GM23338 (cell line): ENCODE data around the gene AACS. TPM values are rescaled to one million over a fixed set of nuclear protein-coding genes. Genes with fewer than 3 reads are reported as not detected.

Experiments
- ATAC-seq: fragments of 200-7000 bp; cut with Tn5 transposase; 3 replicates; pipeline ENCODE4 v1.9.1; 2020
- DNase-seq: peaks from one replicate; pipeline ENCODE4 v3.0.0-alpha.2; 2015; ENCODE audit warnings: low spot score
- H2AFZ ChIP-seq: fragments of 200-600 bp; sonication (generic); 2 replicates; pipeline ENCODE4 v1.8.0; 2016; ENCODE audit warnings: antibody characterized with exemption, mild to moderate bottlenecking, moderate library complexity
- H3F3A ChIP-seq: fragments of 200-600 bp; sonication (generic); replicated peaks from 2 replicates; pipeline ENCODE4 v1.8.0; 2017; ENCODE audit warnings: antibody characterized with exemption, mixed run types, low read depth
- H3K27ac ChIP-seq: fragments of 200-600 bp; sonication (generic); 2 replicates; pipeline ENCODE4 v1.6.1; 2016; ENCODE audit warnings: low read depth
- H3K27me3 ChIP-seq: fragments of 200-600 bp; sonication (generic); 2 replicates; pipeline ENCODE4 v1.8.0; 2016; ENCODE audit warnings: mild to moderate bottlenecking, mixed run types, moderate library complexity; ENCODE audit not compliant: insufficient read depth
- H3K36me3 ChIP-seq: fragments of 200-600 bp; sonication (generic); 2 replicates; pipeline ENCODE4 v1.8.0; 2016; ENCODE audit warnings: mild to moderate bottlenecking; ENCODE audit not compliant: insufficient read depth
- H3K4me1 ChIP-seq: fragments of 200-600 bp; sonication (generic); 2 replicates; pipeline ENCODE4 v1.8.0; 2016; ENCODE audit warnings: mild to moderate bottlenecking, moderate library complexity; ENCODE audit not compliant: insufficient read depth
- H3K4me2 ChIP-seq: fragments of 200-600 bp; sonication (generic); 2 replicates; pipeline ENCODE4 v1.7.1; 2017; ENCODE audit warnings: mixed run types
- H3K4me3 ChIP-seq: fragments of 200-600 bp; sonication (generic); 2 replicates; pipeline ENCODE4 v1.6.1; 2016; ENCODE audit warnings: mixed run types
- H3K79me2 ChIP-seq: fragments of 200-600 bp; sonication (generic); replicated peaks from 2 replicates; pipeline ENCODE4 v1.8.0; 2017; ENCODE audit warnings: mild to moderate bottlenecking; ENCODE audit not compliant: insufficient read depth
- H3K9me2 ChIP-seq: fragments of 200-600 bp; sonication (generic); 2 replicates; pipeline ENCODE4 v1.8.0; 2017; ENCODE audit not compliant: insufficient read depth
- H4K20me1 ChIP-seq: fragments of 200-600 bp; sonication (generic); replicated peaks from 2 replicates; pipeline ENCODE4 v1.8.0; 2017; ENCODE audit warnings: mild to moderate bottlenecking; ENCODE audit not compliant: insufficient read depth
- H3K27ac Mint-ChIP-seq: 2 replicates; pipeline ENCODE4 v1.8.0; 2020; ENCODE audit warnings: inconsistent platforms, mild to moderate bottlenecking, moderate library complexity, mixed read lengths
- H3K27me3 Mint-ChIP-seq: 3 replicates; pipeline ENCODE4 v1.8.0; 2022; ENCODE audit warnings: low read depth, mild to moderate bottlenecking, moderate library complexity, mixed read lengths, inconsistent platforms; ENCODE audit not compliant: insufficient read depth, poor library complexity
- H3K36me3 Mint-ChIP-seq: 3 replicates; pipeline ENCODE4 v1.8.0; 2021; ENCODE audit warnings: low read depth, mild to moderate bottlenecking, inconsistent platforms, moderate library complexity, mixed read lengths
- H3K4me1 Mint-ChIP-seq: 3 replicates; pipeline ENCODE4 v1.8.0; 2020; ENCODE audit warnings: mild to moderate bottlenecking, inconsistent platforms, mixed read lengths
- H3K4me3 Mint-ChIP-seq: 3 replicates; pipeline ENCODE4 v1.8.0; 2021; ENCODE audit warnings: moderate library complexity, mild to moderate bottlenecking, inconsistent platforms, mixed read lengths
- H3K9me3 Mint-ChIP-seq: 3 replicates; pipeline ENCODE4 v1.8.0; 2020; ENCODE audit warnings: moderate library complexity, mild to moderate bottlenecking, inconsistent platforms, mixed read lengths
- CREB1 ChIP-seq: fragments of 250-450 bp; sonication (Bioruptor Pico); IDR thresholded peaks from 2 replicates; pipeline ENCODE4 v1.5.0; 2020; ENCODE audit warnings: low read depth, mild to moderate bottlenecking, moderate library complexity
- CTCF ChIP-seq, 2 experiments: fragments of 200-600 bp in 1 of 2; sonication (generic) in 1 of 2; conservative IDR thresholded peaks; 2 replicates each; pipeline versions ENCODE4 v1.5.1 to v1.6.1; 2016 to 2017; ENCODE audit warnings: antibody characterized with exemption in 2 of 2, low read depth in 2 of 2, mild to moderate bottlenecking in 2 of 2, moderate library complexity in 1 of 2
- ETS1 ChIP-seq: IDR thresholded peaks from 2 replicates; pipeline ENCODE4 v1.6.1; 2016; ENCODE audit warnings: antibody characterized with exemption
- EZH2 ChIP-seq: fragments of 200-600 bp; sonication (generic); IDR thresholded peaks from one replicate; pipeline ENCODE4 v1.8.0; 2017; ENCODE audit warnings: antibody characterized with exemption, mild to moderate bottlenecking, low read depth; ENCODE audit not compliant: unreplicated experiment
- EZH2phosphoT487 ChIP-seq: fragments of 200-600 bp; sonication (generic); IDR thresholded peaks from one replicate; pipeline ENCODE4 v1.8.1; 2018; ENCODE audit warnings: antibody characterized with exemption; ENCODE audit not compliant: unreplicated experiment
- JUNB ChIP-seq: IDR thresholded peaks from one replicate; pipeline ENCODE4 v1.6.1; 2016; ENCODE audit warnings: antibody characterized with exemption; ENCODE audit not compliant: unreplicated experiment
- NANOG ChIP-seq: IDR thresholded peaks from 2 replicates; pipeline ENCODE4 v1.6.1; 2016; ENCODE audit warnings: antibody characterized with exemption, borderline replicate concordance
- POLR2AphosphoS5 ChIP-seq: IDR thresholded peaks from 2 replicates; pipeline ENCODE4 v1.6.1; 2016; ENCODE audit warnings: antibody characterized with exemption, low read depth
- REST ChIP-seq: IDR thresholded peaks from one replicate; pipeline ENCODE4 v1.6.1; 2018; ENCODE audit warnings: antibody characterized with exemption; ENCODE audit not compliant: unreplicated experiment
- STAT1 ChIP-seq: IDR thresholded peaks from one replicate; pipeline ENCODE4 v1.6.1; 2016; ENCODE audit warnings: antibody characterized with exemption; ENCODE audit not compliant: unreplicated experiment
- ZNF114 ChIP-seq: fragments of 250-450 bp; sonication (Bioruptor Pico); IDR thresholded peaks from 2 replicates; pipeline ENCODE4 v1.5.0; 2020; ENCODE audit warnings: mild to moderate bottlenecking, moderate library complexity
- ZNF331 ChIP-seq: fragments of 250-450 bp; sonication (Bioruptor Pico); IDR thresholded peaks from 2 replicates; pipeline ENCODE4 v1.5.0; 2020; ENCODE audit warnings: low read depth, mild to moderate bottlenecking, moderate library complexity
- ZNF462 ChIP-seq: fragments of 250-450 bp; sonication (Bioruptor Pico); IDR thresholded peaks from 2 replicates; pipeline ENCODE4 v1.5.0; 2020; ENCODE audit warnings: mild to moderate bottlenecking, moderate library complexity
- polyA plus RNA-seq: library from polyadenylated mRNA; unstranded; fragments of >200 nt; fragmentation: Nextera tagmentation; extraction: Ambion mirVana; gene quantifications from 2 replicates; pipeline ENCODE4 v1.2.1, GENCODE V29; 2016
- total RNA-seq: library from RNA; depleted of rRNA; stranded (reverse); fragments of >200 nt; shearing (Covaris generic); gene quantifications from 2 replicates; pipeline ENCODE4 v1.2.3, GENCODE V29; 2014

The AACS gene
- total and polyA plus RNA-seq, 2 experiments from 2014 or later: 31.1 to 64.4 TPM

- H3K4me2 ChIP-seq: no peak overlapping the region
- H3K79me2 ChIP-seq: no peaks in the 10 kb centered on the region
- H3K27ac ChIP-seq: peak overlapping the region; percentile 69; the same call in 1 of the 2 replicates
- peaks cover 2% of the 10 kb centered on the region for H3K27me3 Mint-ChIP-seq
- H4K20me1 ChIP-seq: peaks cover 8% of the 10 kb centered on the region
- peaks cover 15% of the 10 kb centered on the region for H3K4me1 Mint-ChIP-seq
- no peaks in the 10 kb centered on the region for H3K9me2 ChIP-seq
- no peaks in the 10 kb centered on the region for H3K4me1 ChIP-seq
- no peak overlapping the region for H3K4me3 Mint-ChIP-seq
- ATAC-seq: no peak
- no peak overlapping the region for H3K27ac Mint-ChIP-seq
- no peaks in the 10 kb centered on the region for H3F3A ChIP-seq
- H2AFZ ChIP-seq: no peak overlapping the region
- H3K27me3 ChIP-seq: no peaks in the 10 kb centered on the region
- DNase-seq: no peak
- H3K36me3 ChIP-seq: peaks cover 20% of the 10 kb centered on the region; the same call in 1 of the 2 replicates
- peaks cover 3% of the 10 kb centered on the region; the same call in 2 of the 3 replicates for H3K9me3 Mint-ChIP-seq
- no peak overlapping the region for H3K4me3 ChIP-seq
- peaks cover 34% of the 10 kb centered on the region for H3K36me3 Mint-ChIP-seq
- TF ChIP-seq ZNF114 (CRISPR knock-in tag) (no peak), ZNF331 (CRISPR knock-in tag) (no peak), STAT1 (no peak), EZH2phosphoT487 (no peak), ZNF462 (CRISPR knock-in tag) (no peak), POLR2AphosphoS5 (no peak), NANOG (no peak), ETS1 (no peak), EZH2 (no peak), CTCF (conservative IDR thresholded peaks at IDR 0.05; ENCODE audit: low read depth in 2 of 2) (no peak), CREB1 (CRISPR knock-in tag) (no peak), REST (no peak), JUNB (no peak)
Observed at GRCh38 chr12:125110641-125111360, 45.6 kb downstream of the AACS start.
